HG03066 (cell line): ENCODE measurements around the gene ICAM5.
A peak's percentile ranks its signal among the peaks of the same experiment; 100 is the strongest.

Experiments used
- ATAC-seq: cut with Tn5 transposase; IDR thresholded peaks from one replicate; pipeline ENCODE4 v1.9.1; 2021; ENCODE audit warnings: low read depth; ENCODE audit not compliant: unreplicated experiment

ICAM5 gene

GRCh38 chr19:10291554-10292205 is 1.9 kb downstream of the ICAM5 start:
- no peak for ATAC-seq

GRCh38 chr19:10292206-10292788 is 2.5 kb downstream of the ICAM5 start:
- no peak for ATAC-seq

GRCh38 chr19:10292789-10293636 is 3.3 kb downstream of the ICAM5 start:
- no peak for ATAC-seq

GRCh38 chr19:10293637-10294367 is 4.0 kb downstream of the ICAM5 start:
- no peak for ATAC-seq

- ATAC-seq = no peak
These were observed 4.6 kb downstream of the ICAM5 start for GRCh38 chr19:10294368-10294697.

- peak; percentile 61 for ATAC-seq
These were observed 5.6 kb downstream of the ICAM5 start for GRCh38 chr19:10295305-10295846.

GRCh38 chr19:10295847-10296591 is 6.3 kb downstream of the ICAM5 start:
- ATAC-seq = no peak

GRCh38 chr19:10299545-10300458 is 10.1 kb downstream of the ICAM5 start:
- ATAC-seq = no peak

- ATAC-seq = no peak
These were observed 15.5 kb downstream of the ICAM5 start for GRCh38 chr19:10305139-10305806.

- no peak for ATAC-seq
These were observed 16.6 kb downstream of the ICAM5 start for GRCh38 chr19:10306327-10306726.

- no peak for ATAC-seq
These were observed 19.7 kb downstream of the ICAM5 start, which contains the start of gene ZGLP1 for GRCh38 chr19:10309423-10309822. ZGLP1 (minus strand) TSS chr19:10309815.

- no peak for ATAC-seq
These were observed 25.8 kb downstream of the ICAM5 start, which contains the start of gene FDX2 for GRCh38 chr19:10315335-10316214. FDX2 (minus strand) TSS chr19:10316015; CDS start chr19:10315996, 19 bp downstream.

- no peak for ATAC-seq
These were observed 26.7 kb downstream of the ICAM5 start for GRCh38 chr19:10316229-10317044.

- ATAC-seq = no peak
These were observed 27.5 kb downstream of the ICAM5 start for GRCh38 chr19:10317045-10317856.

- ATAC-seq = no peak
These were observed 28.2 kb downstream of the ICAM5 start for GRCh38 chr19:10317857-10318462.
